Loucy (cell line): ENCODE measurements around the gene ULBP2.

ENCODE experiments used
- H2AFZ ChIP-seq: fragments of 200-600 bp; sonication (generic); 2 replicates; pipeline ENCODE4 v1.6.0; 2016; ENCODE audit warnings: antibody characterized with exemption, mild to moderate bottlenecking, low read length, moderate library complexity
- H3F3A ChIP-seq: fragments of 200-600 bp; 2 replicates; pipeline ENCODE4 v1.6.0; 2016; ENCODE audit warnings: antibody characterized with exemption, low read depth, mild to moderate bottlenecking
- H3K27me3 ChIP-seq: fragments of 200-600 bp; sonication (generic); 2 replicates; pipeline ENCODE4 v1.6.1; 2014; ENCODE audit warnings: low read length, mild to moderate bottlenecking; ENCODE audit not compliant: insufficient read depth, poor library complexity, severe bottlenecking
- H3K36me3 ChIP-seq: fragments of 200-600 bp; sonication (generic); 2 replicates; pipeline ENCODE4 v1.6.1; 2016; ENCODE audit warnings: low read length; ENCODE audit not compliant: insufficient read depth
- H3K4me1 ChIP-seq: fragments of 200-600 bp; sonication (generic); 2 replicates; pipeline ENCODE4 v1.5.1; 2014; ENCODE audit warnings: low read length, mild to moderate bottlenecking; ENCODE audit not compliant: insufficient read depth, poor library complexity, severe bottlenecking
- H3K4me2 ChIP-seq: fragments of 200-600 bp; sonication (generic); 2 replicates; pipeline ENCODE4 v1.6.0; 2014; ENCODE audit warnings: antibody characterized with exemption, low read length, low read depth, mild to moderate bottlenecking; ENCODE audit not compliant: poor library complexity, severe bottlenecking
- H3K4me3 ChIP-seq: fragments of 200-600 bp; sonication (generic); 2 replicates; pipeline ENCODE4 v1.5.1; 2014; ENCODE audit warnings: low read length, mild to moderate bottlenecking, mixed read lengths; ENCODE audit not compliant: poor library complexity, severe bottlenecking
- H3K79me2 ChIP-seq: fragments of 200-600 bp; sonication (generic); 2 replicates; pipeline ENCODE4 v1.6.1; 2014; ENCODE audit warnings: low read length; ENCODE audit not compliant: insufficient read depth
- H3K9ac ChIP-seq: fragments of 200-600 bp; sonication (generic); 2 replicates; pipeline ENCODE4 v1.6.0; 2014; ENCODE audit warnings: mild to moderate bottlenecking, low read depth, low read length, moderate library complexity; ENCODE audit not compliant: poor library complexity, severe bottlenecking
- H3K9me2 ChIP-seq: fragments of 200-600 bp; sonication (generic); replicated peaks from 2 replicates; pipeline ENCODE4 v1.6.1; 2016; ENCODE audit warnings: low read depth, low read length, mixed read lengths
- H3K9me3 ChIP-seq: fragments of 200-600 bp; sonication (generic); 2 replicates; pipeline ENCODE4 v1.6.1; 2014; ENCODE audit warnings: mild to moderate bottlenecking, antibody characterized with exemption, low read length, low read depth; ENCODE audit not compliant: insufficient read depth
- H4K20me1 ChIP-seq: fragments of 200-600 bp; sonication (generic); 2 replicates; pipeline ENCODE4 v1.6.0; 2014; ENCODE audit warnings: antibody characterized with exemption, low read length, mild to moderate bottlenecking; ENCODE audit not compliant: insufficient read depth, poor library complexity, severe bottlenecking
- EZH2phosphoT487 ChIP-seq: fragments of 200-600 bp; IDR thresholded peaks from 2 replicates; pipeline ENCODE4 v1.6.1; 2018; ENCODE audit warnings: antibody characterized with exemption, mild to moderate bottlenecking, moderate library complexity, borderline replicate concordance
- TF ChIP-seq, protein P1 (sequence below): fragments of 200-600 bp; sonication (generic); conservative IDR thresholded peaks from 2 replicates; pipeline ENCODE4 v1.5.1; 2014; ENCODE audit warnings: mild to moderate bottlenecking, antibody characterized with exemption, low read length

ULBP2 gene

DNA sequence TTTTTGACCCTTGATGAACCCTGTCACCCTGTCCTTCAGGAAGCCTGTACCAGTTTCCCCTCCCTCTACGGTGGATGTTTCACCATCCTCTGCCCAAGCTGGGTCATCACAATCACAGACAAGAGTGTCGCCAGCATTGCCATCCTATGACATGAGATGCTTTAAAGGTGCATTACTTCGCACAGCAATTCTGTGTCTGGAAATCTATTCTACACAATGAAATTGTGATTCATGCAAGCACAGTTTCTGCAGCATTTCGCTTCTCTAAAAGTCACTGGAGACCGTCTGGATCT lies 2.5 kb upstream of the ULBP2 start:
- peaks cover 7% of the 10 kb centered on the region; the same call in 1 of the 2 replicates for H3K79me2 ChIP-seq
- TF ChIP-seq, protein P1, sequence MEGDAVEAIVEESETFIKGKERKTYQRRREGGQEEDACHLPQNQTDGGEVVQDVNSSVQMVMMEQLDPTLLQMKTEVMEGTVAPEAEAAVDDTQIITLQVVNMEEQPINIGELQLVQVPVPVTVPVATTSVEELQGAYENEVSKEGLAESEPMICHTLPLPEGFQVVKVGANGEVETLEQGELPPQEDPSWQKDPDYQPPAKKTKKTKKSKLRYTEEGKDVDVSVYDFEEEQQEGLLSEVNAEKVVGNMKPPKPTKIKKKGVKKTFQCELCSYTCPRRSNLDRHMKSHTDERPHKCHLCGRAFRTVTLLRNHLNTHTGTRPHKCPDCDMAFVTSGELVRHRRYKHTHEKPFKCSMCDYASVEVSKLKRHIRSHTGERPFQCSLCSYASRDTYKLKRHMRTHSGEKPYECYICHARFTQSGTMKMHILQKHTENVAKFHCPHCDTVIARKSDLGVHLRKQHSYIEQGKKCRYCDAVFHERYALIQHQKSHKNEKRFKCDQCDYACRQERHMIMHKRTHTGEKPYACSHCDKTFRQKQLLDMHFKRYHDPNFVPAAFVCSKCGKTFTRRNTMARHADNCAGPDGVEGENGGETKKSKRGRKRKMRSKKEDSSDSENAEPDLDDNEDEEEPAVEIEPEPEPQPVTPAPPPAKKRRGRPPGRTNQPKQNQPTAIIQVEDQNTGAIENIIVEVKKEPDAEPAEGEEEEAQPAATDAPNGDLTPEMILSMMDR, result no peak
- TF ChIP-seq EZH2phosphoT487, result no peak
- H2AFZ ChIP-seq, result no peak overlapping the region
- H3K9me3 ChIP-seq, result no peaks in the 10 kb centered on the region
- no peaks in the 10 kb centered on the region for H4K20me1 ChIP-seq
- no peaks in the 10 kb centered on the region for H3F3A ChIP-seq
- no peaks in the 10 kb centered on the region for H3K27me3 ChIP-seq
- no peaks in the 10 kb centered on the region for H3K9me2 ChIP-seq
- H3K36me3 ChIP-seq, result no peaks in the 10 kb centered on the region
- H3K4me3 ChIP-seq, result no peak overlapping the region
- H3K4me2 ChIP-seq, result no peak overlapping the region
- peaks cover 4% of the 10 kb centered on the region for H3K4me1 ChIP-seq
- no peak overlapping the region for H3K9ac ChIP-seq

DNA sequence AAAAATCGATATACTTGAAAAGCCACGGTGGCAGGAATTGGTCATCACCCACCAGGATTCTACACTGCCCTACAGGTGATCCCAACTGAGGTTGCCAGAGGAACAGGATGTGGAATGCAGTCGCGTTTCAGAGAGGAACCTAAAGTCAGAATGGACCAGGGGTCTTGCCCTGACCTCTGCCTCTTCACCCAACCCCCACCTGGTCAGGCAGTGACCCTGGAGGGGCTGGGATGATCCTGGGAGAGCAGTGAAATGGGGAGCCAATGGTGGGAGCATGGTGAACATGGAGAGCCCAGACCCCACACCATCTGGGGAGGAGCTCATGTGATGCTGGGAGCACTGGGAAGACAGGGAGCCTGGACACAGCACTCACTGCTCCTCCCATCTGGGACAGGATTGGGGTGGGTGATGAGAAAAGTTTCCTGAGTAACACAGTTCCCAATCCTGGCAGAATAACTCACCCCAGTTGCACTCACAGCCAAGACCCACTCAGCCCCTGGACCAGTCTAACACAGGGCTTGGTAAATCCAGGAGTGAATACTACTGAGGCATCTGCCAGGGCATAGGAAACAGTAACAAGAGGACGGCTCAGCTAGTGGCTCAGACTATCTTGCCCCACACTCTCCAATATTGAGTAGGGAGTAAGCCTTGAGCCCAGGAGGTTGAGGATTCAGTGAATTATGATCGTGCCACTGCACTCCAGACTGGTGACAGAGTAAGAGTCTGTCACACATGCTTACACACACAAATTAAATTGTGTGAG lies 1.7 kb upstream of the ULBP2 start:
- Histone ChIP-seq H3K9ac (no peak overlapping the region), H3K27me3 (no peaks in the 10 kb centered on the region), H3K79me2 (peaks cover 7% of the 10 kb centered on the region; the same call in 1 of the 2 replicates), H4K20me1 (no peaks in the 10 kb centered on the region), H3K36me3 (no peaks in the 10 kb centered on the region), H3F3A (no peaks in the 10 kb centered on the region), H3K4me3 (no peak overlapping the region), H3K4me2 (no peak overlapping the region), H2AFZ (no peak overlapping the region), H3K9me3 (no peaks in the 10 kb centered on the region), H3K9me2 (no peaks in the 10 kb centered on the region), H3K4me1 (peaks cover 4% of the 10 kb centered on the region)
- TF ChIP-seq, protein P1, result no peak
- TF ChIP-seq EZH2phosphoT487, result no peak

- Histone ChIP-seq H3F3A (no peaks in the 10 kb centered on the region), H3K9ac (no peak overlapping the region), H2AFZ (no peak overlapping the region), H3K36me3 (no peaks in the 10 kb centered on the region), H3K4me3 (no peak overlapping the region), H3K9me3 (no peaks in the 10 kb centered on the region), H3K4me2 (no peak overlapping the region), H3K79me2 (peaks cover 7% of the 10 kb centered on the region; the same call in 1 of the 2 replicates), H3K9me2 (no peaks in the 10 kb centered on the region), H4K20me1 (no peaks in the 10 kb centered on the region), H3K27me3 (no peaks in the 10 kb centered on the region), H3K4me1 (peaks cover 4% of the 10 kb centered on the region)
- TF ChIP-seq EZH2phosphoT487, result no peak
- TF ChIP-seq, protein P1, result no peak
Observed at GRCh38 chr6:149940672-149940982, 1.2 kb upstream of the ULBP2 start.
